Measurements from ENCODE around the gene OR52K2.
"Not testable (repeated sequence)": the region's sequence is repeated elsewhere in the genome, so short reads cannot be mapped to it uniquely, and the experiment has no call there.

OR52K2 gene

DNA sequence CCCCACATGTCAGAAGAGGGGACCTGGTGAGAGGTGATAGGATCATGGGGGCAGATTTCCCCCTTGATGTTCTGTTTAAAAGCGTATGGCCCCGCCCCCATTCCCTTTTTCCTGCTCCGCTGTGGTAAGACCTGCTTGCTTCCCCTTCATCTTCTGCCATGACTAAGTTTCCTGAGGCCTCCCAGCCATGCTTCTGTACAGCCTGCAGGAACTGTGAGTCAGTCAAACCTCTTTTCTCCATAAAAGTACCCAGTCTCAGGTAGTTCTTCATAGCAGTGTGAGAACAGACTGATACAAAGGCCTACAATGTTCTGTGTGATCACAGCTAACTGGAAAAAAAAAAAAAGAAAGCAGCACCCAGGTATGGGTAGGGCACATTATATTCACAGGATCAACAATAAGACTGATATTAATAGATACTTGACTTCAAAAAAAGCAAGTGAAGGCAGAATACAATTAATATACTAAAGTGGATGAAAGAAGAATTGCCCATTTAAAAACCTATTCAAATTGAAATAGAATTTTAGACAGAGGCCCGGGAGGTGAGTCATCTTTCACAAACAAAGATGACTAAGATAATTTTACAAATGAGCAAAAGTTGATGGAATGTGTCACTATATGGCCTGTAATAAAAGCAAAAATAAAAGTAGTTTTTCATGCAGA, 31.6 kb downstream of the OR52K2 start:
- TF ChIP-seq, protein P1, sequence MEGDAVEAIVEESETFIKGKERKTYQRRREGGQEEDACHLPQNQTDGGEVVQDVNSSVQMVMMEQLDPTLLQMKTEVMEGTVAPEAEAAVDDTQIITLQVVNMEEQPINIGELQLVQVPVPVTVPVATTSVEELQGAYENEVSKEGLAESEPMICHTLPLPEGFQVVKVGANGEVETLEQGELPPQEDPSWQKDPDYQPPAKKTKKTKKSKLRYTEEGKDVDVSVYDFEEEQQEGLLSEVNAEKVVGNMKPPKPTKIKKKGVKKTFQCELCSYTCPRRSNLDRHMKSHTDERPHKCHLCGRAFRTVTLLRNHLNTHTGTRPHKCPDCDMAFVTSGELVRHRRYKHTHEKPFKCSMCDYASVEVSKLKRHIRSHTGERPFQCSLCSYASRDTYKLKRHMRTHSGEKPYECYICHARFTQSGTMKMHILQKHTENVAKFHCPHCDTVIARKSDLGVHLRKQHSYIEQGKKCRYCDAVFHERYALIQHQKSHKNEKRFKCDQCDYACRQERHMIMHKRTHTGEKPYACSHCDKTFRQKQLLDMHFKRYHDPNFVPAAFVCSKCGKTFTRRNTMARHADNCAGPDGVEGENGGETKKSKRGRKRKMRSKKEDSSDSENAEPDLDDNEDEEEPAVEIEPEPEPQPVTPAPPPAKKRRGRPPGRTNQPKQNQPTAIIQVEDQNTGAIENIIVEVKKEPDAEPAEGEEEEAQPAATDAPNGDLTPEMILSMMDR (IDR thresholded peaks at IDR 0.05; ENCODE audit: borderline replicate concordance, insufficient read depth, low read depth, low read length): no peak
- no peak overlapping the region for H3K4me3 ChIP-seq (ENCODE audit: low read depth, low read length)

DNA sequence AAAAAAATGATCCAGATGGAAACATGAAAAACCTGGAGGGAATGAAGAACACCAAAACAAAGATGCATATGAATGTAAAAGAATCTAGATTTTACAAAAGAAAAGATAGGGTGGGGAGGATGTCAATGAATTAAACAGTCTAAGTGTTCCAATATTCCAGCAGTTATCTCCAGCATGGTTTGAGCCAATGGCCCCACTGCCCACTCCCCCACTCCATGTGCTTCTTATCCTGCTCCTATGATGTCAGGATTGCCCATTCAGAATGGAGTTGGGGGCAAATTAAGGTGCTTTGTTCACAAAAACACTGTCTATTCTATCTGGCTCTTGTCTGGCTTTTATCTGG, 32.1 kb downstream of the OR52K2 start:
- no peak overlapping the region for H3K4me3 ChIP-seq (ENCODE audit: low read depth, low read length)
- TF ChIP-seq, protein P1 (IDR thresholded peaks at IDR 0.05; ENCODE audit: borderline replicate concordance, insufficient read depth, low read depth, low read length): no peak

DNA sequence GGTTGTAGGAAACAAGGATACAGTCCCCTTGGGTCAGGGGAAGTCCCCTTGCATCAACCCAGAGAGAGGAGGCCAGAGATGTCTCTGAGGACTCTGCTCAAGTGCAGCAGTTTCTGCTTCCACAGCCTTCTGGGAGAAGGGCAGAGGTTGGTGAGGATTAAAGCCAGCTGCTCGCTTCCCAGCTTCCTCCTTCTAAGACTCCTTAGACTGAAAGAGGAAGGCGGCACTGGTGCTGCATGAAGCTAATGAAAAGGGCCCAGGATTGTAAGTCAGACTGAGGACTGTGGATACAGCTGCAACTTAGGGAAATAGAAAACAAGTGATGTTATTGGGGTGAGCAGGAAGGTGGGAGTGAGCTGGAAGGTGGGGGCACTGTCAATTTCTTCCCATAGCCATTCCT, 33.4 kb downstream of the OR52K2 start, which contains the start of gene OR52K1:
OR52K1 (plus strand) TSS at position 202 of the 400 bp plus-strand sequence. CDS start 6,255 bp downstream, outside the sequence.
- no peak within 1 kb of the TSS for H3K4me3 ChIP-seq (ENCODE audit: low read depth, low read length)
- TF ChIP-seq, protein P1 (IDR thresholded peaks at IDR 0.05; ENCODE audit: borderline replicate concordance, insufficient read depth, low read depth, low read length): no peak

DNA sequence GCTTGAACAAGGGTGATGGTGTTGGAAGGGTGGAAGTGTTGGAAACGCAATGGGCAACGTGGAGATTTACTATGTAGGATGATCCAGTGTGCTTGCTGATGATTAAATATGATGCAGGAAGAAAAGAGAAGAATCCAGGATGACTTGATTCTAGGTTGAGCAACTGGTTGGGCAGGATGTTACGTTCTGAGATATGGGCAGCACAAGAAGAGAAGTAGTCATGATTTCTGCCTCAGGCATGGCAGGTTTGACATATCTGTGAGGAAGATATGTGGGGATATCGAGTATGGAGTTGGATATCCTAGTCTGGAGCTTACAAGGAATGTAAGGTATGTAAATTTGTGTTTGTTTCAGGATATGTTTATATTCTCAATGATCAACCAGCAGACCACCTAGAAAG, 35.2 kb downstream of the OR52K2 start:
- no peak overlapping the region for H3K4me3 ChIP-seq (ENCODE audit: low read depth, low read length)
- TF ChIP-seq, protein P1 (IDR thresholded peaks at IDR 0.05; ENCODE audit: borderline replicate concordance, insufficient read depth, low read depth, low read length): no peak

DNA sequence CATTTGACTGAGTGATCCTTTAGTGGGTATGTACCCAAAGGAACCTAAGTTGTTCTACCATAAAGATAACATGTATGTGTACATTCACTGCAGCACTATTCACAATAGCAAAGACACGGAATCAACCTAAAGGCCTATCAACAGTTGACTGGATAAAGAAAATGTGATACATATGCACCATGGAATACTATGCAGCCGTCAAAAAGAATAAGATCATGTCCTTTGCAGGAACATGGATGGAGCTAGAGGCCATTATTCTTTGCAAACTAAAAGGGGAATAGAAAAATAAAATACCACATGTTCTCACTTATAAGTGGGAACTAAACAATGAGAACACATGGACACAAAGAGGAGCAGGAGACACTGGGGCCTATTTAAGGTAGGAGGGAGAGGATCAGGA, 42.3 kb downstream of the OR52K2 start:
- not testable (repeated sequence) for H3K4me3 ChIP-seq (ENCODE audit: low read depth, low read length)

DNA sequence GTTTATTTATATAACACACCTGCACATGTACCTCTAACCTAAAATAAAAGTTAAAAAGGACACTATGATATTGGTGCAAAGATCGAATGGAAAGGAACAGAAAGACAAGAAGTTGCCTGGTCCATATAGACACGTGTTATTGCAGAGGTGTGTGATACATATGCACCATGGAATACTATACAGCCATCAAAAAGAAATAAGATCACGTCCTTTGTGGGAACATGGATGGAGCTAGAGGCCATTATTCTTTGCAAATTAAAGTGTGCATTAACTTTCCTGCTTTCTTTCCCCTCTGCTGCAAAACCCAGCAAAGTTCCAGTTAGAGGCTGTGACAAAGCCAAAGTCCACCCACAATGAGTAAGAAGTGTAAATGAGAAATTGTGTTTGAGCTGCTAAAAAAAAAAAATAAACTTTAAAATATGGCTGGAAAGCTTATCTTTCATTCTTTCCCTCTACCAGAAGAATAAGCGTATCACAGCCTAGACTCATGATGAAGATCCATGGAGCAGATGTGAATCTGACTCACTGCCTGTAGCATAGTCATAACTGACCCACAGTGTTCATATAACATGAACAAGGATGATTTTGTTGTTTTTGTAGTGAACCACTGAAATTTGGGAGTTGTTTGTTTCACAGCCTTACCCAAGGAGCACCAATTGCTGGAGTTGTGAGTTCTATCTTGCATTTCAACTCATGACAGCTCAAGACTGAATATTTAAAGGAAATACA, 42.9 kb downstream of the OR52K2 start:
- TF ChIP-seq, protein P1 (IDR thresholded peaks at IDR 0.05; ENCODE audit: borderline replicate concordance, insufficient read depth, low read depth, low read length): no peak
- no peak overlapping the region for H3K4me3 ChIP-seq (ENCODE audit: low read depth, low read length)

DNA sequence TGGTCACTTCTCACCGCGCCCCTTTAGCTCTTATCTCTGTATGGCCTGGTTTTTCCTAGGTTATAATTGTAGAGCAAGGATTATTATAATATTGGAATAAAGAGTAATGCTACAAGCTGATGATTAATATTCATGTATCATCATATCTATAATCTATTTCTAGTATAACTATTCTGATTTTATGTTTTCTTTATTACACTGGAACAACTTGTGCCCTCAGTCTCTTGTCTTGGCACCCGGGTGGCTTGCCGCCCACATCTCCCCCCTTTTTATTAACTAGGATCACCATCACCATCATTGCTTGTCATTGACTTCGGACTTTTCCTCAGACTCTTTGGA, 44.4 kb downstream of the OR52K2 start:
- TF ChIP-seq, protein P1 (IDR thresholded peaks at IDR 0.05; ENCODE audit: borderline replicate concordance, insufficient read depth, low read depth, low read length): no peak
- H3K4me3 ChIP-seq (ENCODE audit: low read depth, low read length): no peak overlapping the region
